ENCODE results near the gene ME1. TPM values are rescaled to one million over a fixed set of nuclear protein-coding genes. Genes with fewer than 3 reads are reported as not detected.

ME1 gene
- total RNA-seq, 2 donors from 2014 or later: 7.5 to 15.4 TPM

- Mint-ChIP-seq H3K36me3 (ENCODE audit: low read depth) (no peaks in the 10 kb centered on the region), H3K27ac (no peak overlapping the region), H3K4me1 (no peaks in the 10 kb centered on the region), H3K4me3 (no peak overlapping the region), H3K9me3 (no peaks in the 10 kb centered on the region), H3K27me3 (ENCODE audit: insufficient read depth) (peaks cover 1% of the 10 kb centered on the region)
- no peaks in the 10 kb centered on the region for H3K4me1 ChIP-seq (ENCODE audit: control insufficient read depth, insufficient read depth, low read length)
- no peak overlapping the region for H3K9ac ChIP-seq (ENCODE audit: extremely low read depth, low read length, poor library complexity, severe bottlenecking)
- no peak for DNase-seq
- WGBS, 2 experiments (ENCODE audit: insufficient coverage in 1 of 2, insufficient read length in 1 of 2): 88 to 93% methylated on average over 3 of the region's 3 CpGs
- H3K27me3 ChIP-seq (ENCODE audit: control insufficient read depth, insufficient read depth, low read length, poor library complexity, severe bottlenecking): no peaks in the 10 kb centered on the region
- H3K27ac ChIP-seq (ENCODE audit: low read depth, low read length): no peak overlapping the region
- no peaks in the 10 kb centered on the region for H3K36me3 ChIP-seq (ENCODE audit: control insufficient read depth, insufficient read depth, low read length)
- no peak overlapping the region for H3K4me3 ChIP-seq (ENCODE audit: low read length)
- TF ChIP-seq, protein P1, sequence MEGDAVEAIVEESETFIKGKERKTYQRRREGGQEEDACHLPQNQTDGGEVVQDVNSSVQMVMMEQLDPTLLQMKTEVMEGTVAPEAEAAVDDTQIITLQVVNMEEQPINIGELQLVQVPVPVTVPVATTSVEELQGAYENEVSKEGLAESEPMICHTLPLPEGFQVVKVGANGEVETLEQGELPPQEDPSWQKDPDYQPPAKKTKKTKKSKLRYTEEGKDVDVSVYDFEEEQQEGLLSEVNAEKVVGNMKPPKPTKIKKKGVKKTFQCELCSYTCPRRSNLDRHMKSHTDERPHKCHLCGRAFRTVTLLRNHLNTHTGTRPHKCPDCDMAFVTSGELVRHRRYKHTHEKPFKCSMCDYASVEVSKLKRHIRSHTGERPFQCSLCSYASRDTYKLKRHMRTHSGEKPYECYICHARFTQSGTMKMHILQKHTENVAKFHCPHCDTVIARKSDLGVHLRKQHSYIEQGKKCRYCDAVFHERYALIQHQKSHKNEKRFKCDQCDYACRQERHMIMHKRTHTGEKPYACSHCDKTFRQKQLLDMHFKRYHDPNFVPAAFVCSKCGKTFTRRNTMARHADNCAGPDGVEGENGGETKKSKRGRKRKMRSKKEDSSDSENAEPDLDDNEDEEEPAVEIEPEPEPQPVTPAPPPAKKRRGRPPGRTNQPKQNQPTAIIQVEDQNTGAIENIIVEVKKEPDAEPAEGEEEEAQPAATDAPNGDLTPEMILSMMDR (conservative IDR thresholded peaks at IDR 0.05): no peak
- H3K9me3 ChIP-seq (ENCODE audit: control insufficient read depth, low read length): no peaks in the 10 kb centered on the region
Observed at GRCh38 chr6:83470587-83470986, 39.7 kb upstream of the ME1 start.

DNA sequence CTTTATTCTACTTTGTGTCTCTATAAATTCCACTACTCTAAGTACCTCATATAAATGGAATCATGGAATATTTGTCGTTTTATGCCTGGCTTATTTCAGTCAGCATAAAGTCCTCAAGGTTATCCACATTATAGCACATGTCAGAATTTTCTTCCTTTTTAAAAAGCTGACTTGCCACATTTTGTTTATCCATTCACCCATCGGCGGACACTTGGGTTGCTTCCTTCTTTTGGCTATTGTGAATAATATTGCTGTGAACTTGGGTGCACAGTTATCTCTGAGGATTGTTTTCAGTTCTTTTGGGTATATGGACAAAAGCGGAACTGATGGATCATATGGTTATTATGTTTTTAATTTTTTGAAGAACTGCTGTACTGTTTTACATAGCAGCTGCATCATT lies 39.1 kb upstream of the ME1 start:
- H3K9me3 ChIP-seq (ENCODE audit: control insufficient read depth, low read length): no peaks in the 10 kb centered on the region
- no peak overlapping the region for H3K9ac ChIP-seq (ENCODE audit: extremely low read depth, low read length, poor library complexity, severe bottlenecking)
- no peaks in the 10 kb centered on the region for H3K4me1 Mint-ChIP-seq
- WGBS, 2 experiments (ENCODE audit: insufficient coverage in 1 of 2, insufficient read length in 1 of 2): 91 to 93% methylated on average over 1 to 4 of the region's 4 CpGs
- H3K27ac Mint-ChIP-seq: no peak overlapping the region
- no peaks in the 10 kb centered on the region for H3K36me3 ChIP-seq (ENCODE audit: control insufficient read depth, insufficient read depth, low read length)
- TF ChIP-seq, protein P1 (conservative IDR thresholded peaks at IDR 0.05): no peak
- no peak overlapping the region for H3K4me3 Mint-ChIP-seq
- H3K36me3 Mint-ChIP-seq (ENCODE audit: low read depth): no peaks in the 10 kb centered on the region
- H3K4me3 ChIP-seq (ENCODE audit: low read length): no peak overlapping the region
- peaks cover 1% of the 10 kb centered on the region for H3K27me3 Mint-ChIP-seq (ENCODE audit: insufficient read depth)
- DNase-seq: no peak
- H3K27ac ChIP-seq (ENCODE audit: low read depth, low read length): no peak overlapping the region
- H3K4me1 ChIP-seq (ENCODE audit: control insufficient read depth, insufficient read depth, low read length): no peaks in the 10 kb centered on the region
- H3K27me3 ChIP-seq (ENCODE audit: control insufficient read depth, insufficient read depth, low read length, poor library complexity, severe bottlenecking): no peaks in the 10 kb centered on the region
- H3K9me3 Mint-ChIP-seq: no peaks in the 10 kb centered on the region

DNA sequence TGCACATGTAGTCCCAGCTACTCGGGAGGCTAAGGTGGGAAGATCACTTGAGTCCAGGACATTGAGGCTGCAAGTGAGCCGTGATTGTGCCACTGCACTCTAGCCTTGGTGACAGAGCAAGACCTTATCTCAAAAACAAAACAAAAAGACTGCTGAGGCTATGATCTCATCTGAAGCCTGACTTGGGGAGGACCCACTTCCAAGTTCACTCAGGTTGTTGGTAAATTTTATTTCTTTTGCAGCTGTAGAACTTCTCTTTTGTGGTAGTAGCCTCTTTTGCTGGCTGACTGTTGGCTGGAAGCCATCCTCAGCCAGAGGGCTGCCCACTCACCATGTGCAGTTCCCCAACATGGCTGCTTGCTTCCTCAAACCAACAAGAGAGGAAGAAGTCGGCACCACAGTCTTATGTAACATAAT lies 36.8 kb upstream of the ME1 start:
- Histone ChIP-seq H3K27ac (ENCODE audit: low read depth, low read length) (no peak overlapping the region), H3K36me3 (ENCODE audit: control insufficient read depth, insufficient read depth, low read length) (no peaks in the 10 kb centered on the region), H3K4me1 (ENCODE audit: control insufficient read depth, insufficient read depth, low read length) (peaks cover 7% of the 10 kb centered on the region), H3K4me3 (ENCODE audit: low read length) (no peak overlapping the region), H3K9me3 (ENCODE audit: control insufficient read depth, low read length) (no peaks in the 10 kb centered on the region), H3K9ac (ENCODE audit: extremely low read depth, low read length, poor library complexity, severe bottlenecking) (no peak overlapping the region), H3K27me3 (ENCODE audit: control insufficient read depth, insufficient read depth, low read length, poor library complexity, severe bottlenecking) (no peaks in the 10 kb centered on the region)
- H3K27ac Mint-ChIP-seq: no peak overlapping the region
- H3K4me1 Mint-ChIP-seq: peaks cover 6% of the 10 kb centered on the region
- H3K27me3 Mint-ChIP-seq (ENCODE audit: insufficient read depth): peaks cover 4% of the 10 kb centered on the region
- TF ChIP-seq, protein P1 (conservative IDR thresholded peaks at IDR 0.05): no peak
- no peak overlapping the region for H3K4me3 Mint-ChIP-seq
- no peaks in the 10 kb centered on the region for H3K36me3 Mint-ChIP-seq (ENCODE audit: low read depth)
- H3K9me3 Mint-ChIP-seq: no peaks in the 10 kb centered on the region
- 94 to 100% methylated on average over 2 to 3 of the region's 3 CpGs for WGBS, 2 experiments (ENCODE audit: insufficient coverage in 1 of 2, insufficient read length in 1 of 2)
- DNase-seq: no peak
